ENCODE data around the gene MAP1LC3B.

- TF ChIP-seq, protein P1, sequence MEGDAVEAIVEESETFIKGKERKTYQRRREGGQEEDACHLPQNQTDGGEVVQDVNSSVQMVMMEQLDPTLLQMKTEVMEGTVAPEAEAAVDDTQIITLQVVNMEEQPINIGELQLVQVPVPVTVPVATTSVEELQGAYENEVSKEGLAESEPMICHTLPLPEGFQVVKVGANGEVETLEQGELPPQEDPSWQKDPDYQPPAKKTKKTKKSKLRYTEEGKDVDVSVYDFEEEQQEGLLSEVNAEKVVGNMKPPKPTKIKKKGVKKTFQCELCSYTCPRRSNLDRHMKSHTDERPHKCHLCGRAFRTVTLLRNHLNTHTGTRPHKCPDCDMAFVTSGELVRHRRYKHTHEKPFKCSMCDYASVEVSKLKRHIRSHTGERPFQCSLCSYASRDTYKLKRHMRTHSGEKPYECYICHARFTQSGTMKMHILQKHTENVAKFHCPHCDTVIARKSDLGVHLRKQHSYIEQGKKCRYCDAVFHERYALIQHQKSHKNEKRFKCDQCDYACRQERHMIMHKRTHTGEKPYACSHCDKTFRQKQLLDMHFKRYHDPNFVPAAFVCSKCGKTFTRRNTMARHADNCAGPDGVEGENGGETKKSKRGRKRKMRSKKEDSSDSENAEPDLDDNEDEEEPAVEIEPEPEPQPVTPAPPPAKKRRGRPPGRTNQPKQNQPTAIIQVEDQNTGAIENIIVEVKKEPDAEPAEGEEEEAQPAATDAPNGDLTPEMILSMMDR (IDR thresholded peaks at IDR 0.05; ENCODE audit: low read length): no peak
- no peak for TF ChIP-seq EZH2phosphoT487 (IDR thresholded peaks at IDR 0.05; ENCODE audit: low read length)
Observed at GRCh38 chr16:87345726-87346424, 46.3 kb upstream of the MAP1LC3B start.

All from MM.1S (cell line).